OCI-LY7 (cell line): ENCODE measurements around the gene LRIG1. TPM values are rescaled to one million over a fixed set of nuclear protein-coding genes. Genes with fewer than 3 reads are reported as not detected.

Experiments used
- BruUV-seq: library from RNA; stranded (reverse); fragments of 400-500 nt; replicated peaks from 2 replicates; lab custom pipeline; 2021; lab: Mats Ljungman, UMichigan
- CTCF ChIA-PET: fragments of 300-600 bp; sonication (Branson Sonifier 250); formaldehyde crosslinking; loops from one replicate; lab custom pipeline; 2022; ENCODE audit warnings: antibody characterized with exemption; ENCODE audit not compliant: unreplicated experiment; lab: Charles Lee
- POLR2A ChIA-PET: fragments of 300-600 bp; sonication (Branson Sonifier 250); formaldehyde crosslinking; loops from one replicate; lab custom pipeline; 2022; ENCODE audit warnings: antibody characterized with exemption; lab: Charles Lee
- DNase-seq: peaks from one replicate; pipeline ENCODE4 v3.0.0-alpha.2; 2015; ENCODE audit warnings: low spot score
- H2AFZ ChIP-seq: fragments of 200-600 bp; sonication (generic), shearing (Covaris generic); 2 replicates; pipeline ENCODE4 v1.6.1; 2014; ENCODE audit warnings: mild to moderate bottlenecking, antibody characterized with exemption, low read length, moderate library complexity
- H3K27ac ChIP-seq: fragments of 200-600 bp; sonication (generic); 2 replicates; pipeline ENCODE4 v1.5.1; 2014; ENCODE audit warnings: mixed run types, low read depth, mild to moderate bottlenecking, moderate library complexity, low read length, inconsistent platforms; ENCODE audit not compliant: poor library complexity, severe bottlenecking
- H3K36me3 ChIP-seq: fragments of 200-600 bp; sonication (generic); 2 replicates; pipeline ENCODE4 v1.6.1; 2014; ENCODE audit warnings: mild to moderate bottlenecking, antibody characterized with exemption, low read length, moderate library complexity, mixed read lengths; ENCODE audit not compliant: insufficient read depth
- H3K4me1 ChIP-seq: fragments of 200-600 bp; sonication (generic); 2 replicates; pipeline ENCODE4 v1.5.1; 2014; ENCODE audit warnings: mild to moderate bottlenecking, low read length; ENCODE audit not compliant: insufficient read depth, poor library complexity, severe bottlenecking
- H3K4me2 ChIP-seq: fragments of 200-600 bp; sonication (generic); 2 replicates; pipeline ENCODE4 v1.6.1; 2014; ENCODE audit warnings: mild to moderate bottlenecking, low read length
- H3K4me3 ChIP-seq: fragments of 200-600 bp; sonication (generic); 2 replicates; pipeline ENCODE4 v1.5.1; 2014; ENCODE audit warnings: mild to moderate bottlenecking, low read depth, low read length; ENCODE audit not compliant: poor library complexity, severe bottlenecking
- H3K79me2 ChIP-seq: fragments of 200-600 bp; sonication (generic); 2 replicates; pipeline ENCODE4 v1.6.1; 2016; ENCODE audit warnings: low read depth, mild to moderate bottlenecking, low read length, moderate library complexity, mixed read lengths; ENCODE audit not compliant: insufficient read depth
- H3K9me2 ChIP-seq: fragments of 200-600 bp; sonication (generic); 2 replicates; pipeline ENCODE4 v1.6.1; 2016; ENCODE audit warnings: mild to moderate bottlenecking, low read length, mixed read lengths; ENCODE audit not compliant: insufficient read depth
- H3K9me3 ChIP-seq: fragments of 200-600 bp; sonication (generic); 2 replicates; pipeline ENCODE4 v1.6.1; 2014; ENCODE audit warnings: mild to moderate bottlenecking, mixed run types, low read length, mixed read lengths
- H4K20me1 ChIP-seq: fragments of 200-600 bp; sonication (generic); 2 replicates; pipeline ENCODE4 v1.6.1; 2014; ENCODE audit warnings: mild to moderate bottlenecking, antibody characterized with exemption, low read length, moderate library complexity, mixed read lengths; ENCODE audit not compliant: insufficient read depth
- CTCF ChIP-seq: fragments of 200-600 bp; sonication (generic); conservative IDR thresholded peaks from 2 replicates; pipeline ENCODE4 v1.5.1; 2014; ENCODE audit warnings: mild to moderate bottlenecking, antibody characterized with exemption, low read length, moderate library complexity, mixed read lengths
- EZH2phosphoT487 ChIP-seq: fragments of 200-600 bp; sonication (generic); IDR thresholded peaks from 2 replicates; pipeline ENCODE4 v1.6.1; 2018; ENCODE audit warnings: low read depth, borderline replicate concordance, mild to moderate bottlenecking, mixed run types, antibody characterized with exemption, low read length, moderate library complexity, mixed read lengths
- intact Hi-C: fragments of 100-400 bp; cut with micrococcal nuclease; formaldehyde crosslinking; loops from one replicate; pipeline ENCODE4 v1.10.0; 2022; ENCODE audit not compliant: unreplicated experiment
- total RNA-seq, 2 experiments: library from RNA; depleted of rRNA in 1 of 2; stranded (reverse); fragments of >200 nt in 1 of 2; shearing (Covaris generic) in 1 of 2; gene quantifications; 2 replicates each; pipeline ENCODE4 v1.2.3, GENCODE V29; 2014 to 2022

The LRIG1 gene
- total RNA-seq, 2 experiments from 2014 or later = 84.2 to 115 TPM

DNA sequence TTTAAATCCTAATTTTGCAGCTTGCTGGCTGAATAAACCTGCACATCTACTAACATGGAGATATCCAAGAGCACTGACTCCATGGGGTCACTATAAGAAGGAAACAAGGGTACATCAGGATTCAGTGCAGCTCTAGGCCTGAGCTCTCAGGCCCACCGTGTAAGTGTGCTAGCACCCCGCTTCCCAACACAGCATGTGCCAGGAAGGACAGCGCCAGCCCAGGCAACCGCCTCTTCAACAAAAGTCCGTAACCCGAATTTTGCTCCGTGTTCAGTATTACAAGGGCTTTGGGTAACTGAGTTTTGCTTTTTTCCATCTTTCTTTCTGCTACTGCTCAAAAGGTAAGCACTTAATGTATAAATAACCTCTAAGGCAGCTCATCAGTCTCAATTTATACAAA, 89.8 kb downstream of the LRIG1 start:
- Histone ChIP-seq H3K9me3 (no peaks in the 10 kb centered on the region), H3K36me3 (peaks cover 96% of the 10 kb centered on the region), H4K20me1 (no peaks in the 10 kb centered on the region), H3K4me3 (no peak overlapping the region), H3K9me2 (no peaks in the 10 kb centered on the region), H3K4me1 (peaks cover 34% of the 10 kb centered on the region), H2AFZ (no peak overlapping the region), H3K79me2 (peaks cover 5% of the 10 kb centered on the region; the same call in 1 of the 2 replicates), H3K27ac (peak overlapping the region; percentile 3), H3K4me2 (no peak overlapping the region)
- ChIA-PET POLR2A (interaction anchor here (0.8 to 1.0 kb wide), 2 partner anchors 72 to 400 kb away, joined by 3 to 4 read pairs; no protein-coding TSS in a partner anchor), CTCF (interaction anchor here (1.1 kb wide), 1 partner anchor 57 kb away, joined by 4 read pairs; no protein-coding TSS in a partner anchor)
- TF ChIP-seq EZH2phosphoT487 (no peak), CTCF (no peak)
- BruUV-seq = no TSS peak
- intact Hi-C loops = no loop called here
- no peak for DNase-seq

DNA sequence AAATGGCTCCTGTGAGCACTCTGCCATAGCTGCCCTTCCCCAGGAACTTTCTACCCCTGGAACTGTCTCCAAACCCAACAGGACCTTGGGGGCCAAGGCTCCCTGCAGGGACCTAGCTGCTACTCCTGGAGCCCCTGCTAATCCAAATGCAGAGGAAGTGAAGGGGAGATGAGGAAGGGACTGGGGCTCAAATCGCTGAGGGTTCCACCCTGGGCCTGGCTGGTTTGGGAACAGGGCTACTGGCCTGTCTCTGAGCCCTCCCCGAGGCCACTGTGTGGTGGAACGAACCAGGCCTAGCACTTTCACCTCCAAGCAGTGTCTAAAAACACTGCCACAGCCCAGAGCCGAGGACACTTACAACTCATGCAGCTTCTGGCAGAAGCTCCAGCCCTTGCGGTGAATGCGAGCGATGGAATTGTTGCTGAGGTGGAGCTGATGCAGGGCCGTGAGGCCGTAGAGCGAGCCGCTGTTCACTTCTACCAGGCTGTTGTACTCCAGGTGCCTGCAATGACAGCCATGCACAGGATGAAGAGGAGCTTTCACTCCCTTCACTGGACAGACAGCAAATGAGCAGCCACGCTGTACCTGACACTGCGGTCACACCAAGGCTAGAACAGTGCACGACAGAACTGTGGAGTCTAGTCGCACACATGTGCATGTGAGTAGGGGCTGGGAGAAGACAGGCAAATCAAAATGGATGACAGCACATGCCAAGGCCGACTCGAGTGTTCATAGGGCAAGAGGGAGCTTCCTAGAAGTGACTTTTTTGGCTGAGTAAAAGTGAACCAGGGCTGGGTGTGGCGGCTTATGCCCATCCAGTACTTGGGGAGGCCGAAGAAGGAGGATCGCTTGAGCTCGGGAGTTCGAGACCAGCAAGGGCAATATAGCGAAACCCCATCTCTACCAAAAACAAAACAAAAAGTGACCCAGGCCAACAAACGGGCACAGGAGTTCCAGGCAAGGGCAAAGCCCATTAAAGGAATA, 90.8 kb downstream of the LRIG1 start:
- TF ChIP-seq EZH2phosphoT487 = no peak
- TF ChIP-seq CTCF = no peak
- H3K9me3 ChIP-seq = no peaks in the 10 kb centered on the region
- no peak overlapping the region for H3K27ac ChIP-seq
- H3K4me2 ChIP-seq = no peak overlapping the region
- ChIA-PET POLR2A (interaction anchor here (1.0 kb wide), 1 partner anchor 73 kb away, joined by 3 read pairs; no protein-coding TSS in a partner anchor), CTCF (no interaction called here)
- intact Hi-C loops = no loop called here
- H3K9me2 ChIP-seq = no peaks in the 10 kb centered on the region
- BruUV-seq = no TSS peak
- H2AFZ ChIP-seq = no peak overlapping the region
- H3K4me1 ChIP-seq = peaks cover 34% of the 10 kb centered on the region
- peaks cover 5% of the 10 kb centered on the region; the same call in 1 of the 2 replicates for H3K79me2 ChIP-seq
- H4K20me1 ChIP-seq = no peaks in the 10 kb centered on the region
- no peak overlapping the region for H3K4me3 ChIP-seq
- no peak for DNase-seq
- H3K36me3 ChIP-seq = peaks cover 96% of the 10 kb centered on the region
